Occipital lobe (tissue), 2 donors: ENCODE results near the gene ECI2. TPM values are rescaled to one million over a fixed set of nuclear protein-coding genes. Genes with fewer than 3 reads are reported as not detected.
"Not testable (repeated sequence)": the region's sequence is repeated elsewhere in the genome, so short reads cannot be mapped to it uniquely, and the experiment has no call there.

Experiments used
- DNase-seq: peaks from one replicate; lab custom pipeline; 2025; lab: John Stamatoyannopoulos, UW
- total RNA-seq: library from RNA; depleted of rRNA; stranded (reverse); fragments of >200 nt; gene quantifications from one replicate; pipeline ENCODE4 v1.2.3, GENCODE V29; 2014

The ECI2 gene
- total RNA-seq, 1 donor from 2014 or later = 25.6 TPM

GRCh38 chr6:4105980-4106536, 29.3 kb downstream of the ECI2 start:
- DNase-seq = no peak

GRCh38 chr6:4103929-4104328, 31.4 kb downstream of the ECI2 start:
- DNase-seq = no peak

GRCh38 chr6:4102687-4103244, 32.6 kb downstream of the ECI2 start:
- no peak for DNase-seq

GRCh38 chr6:4101298-4101697, 34.1 kb downstream of the ECI2 start:
- no peak for DNase-seq

GRCh38 chr6:4100655-4101054, 34.7 kb downstream of the ECI2 start:
- DNase-seq = no peak

GRCh38 chr6:4093288-4093687, 42.1 kb downstream of the ECI2 start:
- no peak for DNase-seq

- DNase-seq = no peak
These were observed 43.4 kb downstream of the ECI2 start for GRCh38 chr6:4091941-4092340.

GRCh38 chr6:4090043-4090442, 45.3 kb downstream of the ECI2 start:
- not testable (repeated sequence) for DNase-seq

- no peak for DNase-seq
These were observed 46.7 kb downstream of the ECI2 start for GRCh38 chr6:4088704-4089103.

- DNase-seq = no peak
These were observed 50.1 kb downstream of the ECI2 start for GRCh38 chr6:4085332-4085700.

GRCh38 chr6:4084444-4085331, 50.7 kb downstream of the ECI2 start:
- no peak for DNase-seq

- no peak for DNase-seq
These were observed 56.5 kb downstream of the ECI2 start, which contains the start of gene FAM217A for GRCh38 chr6:4078691-4079471. Gene FAM217A (minus strand): TSS chr6:4079137. CDS start chr6:4077414, 1,723 bp downstream.

GRCh38 chr6:4074478-4075235, 60.7 kb downstream of the ECI2 start:
- DNase-seq = no peak

GRCh38 chr6:4071330-4071729, 64.0 kb downstream of the ECI2 start:
- DNase-seq = no peak

- DNase-seq = no peak
These were observed 66.2 kb downstream of the ECI2 start for GRCh38 chr6:4069199-4069598.

- no peak for DNase-seq
These were observed 67.7 kb downstream of the ECI2 start for GRCh38 chr6:4067673-4068072.

- DNase-seq = no peak
These were observed 69.2 kb downstream of the ECI2 start for GRCh38 chr6:4066029-4066755.
